Panc1 (cell line): ENCODE results near the gene GANC. TPM values are rescaled to one million over a fixed set of nuclear protein-coding genes. Genes with fewer than 3 reads are reported as not detected.

Source experiments
- ATAC-seq: fragments of 200-7000 bp; cut with Tn5 transposase; 2 replicates; pipeline ENCODE4 v1.9.1; 2020; ENCODE audit warnings: mild to moderate bottlenecking, moderate library complexity
- BruUV-seq: library from RNA; stranded (reverse); fragments of 400-500 nt; replicated peaks from 2 replicates; lab custom pipeline; 2021; lab: Mats Ljungman, UMichigan
- CTCF ChIA-PET: fragments of 300-600 bp; sonication (Branson Sonifier 250); formaldehyde crosslinking; loops from one replicate; lab custom pipeline; 2022; ENCODE audit warnings: antibody characterized with exemption; lab: Charles Lee
- POLR2A ChIA-PET: fragments of 300-600 bp; sonication (Branson Sonifier 250); formaldehyde crosslinking; loops from one replicate; lab custom pipeline; 2022; ENCODE audit warnings: antibody characterized with exemption; lab: Charles Lee
- DNase-seq: peaks from one replicate; pipeline ENCODE4 v3.0.0-alpha.2; 2010; ENCODE audit warnings: low read depth, low spot score
- H3K27ac ChIP-seq: 2 replicates; pipeline ENCODE4 v1.5.1; 2011; ENCODE audit warnings: mild to moderate bottlenecking, low read length, inconsistent platforms
- H3K27me3 ChIP-seq: fragments of 200-500 bp; sonication (Bioruptor generic); 2 replicates; pipeline ENCODE4 v1.6.0; 2014; ENCODE audit warnings: low read length, inconsistent platforms; ENCODE audit not compliant: control insufficient read depth, insufficient read depth
- H3K36me3 ChIP-seq: fragments of 200-500 bp; sonication (Bioruptor generic); 2 replicates; pipeline ENCODE4 v1.5.1; 2014; ENCODE audit warnings: inconsistent platforms, mild to moderate bottlenecking, low read length, moderate library complexity; ENCODE audit not compliant: control insufficient read depth, insufficient read depth
- H3K4me1 ChIP-seq: 2 replicates; pipeline ENCODE4 v1.5.1; 2011; ENCODE audit warnings: inconsistent platforms, mild to moderate bottlenecking, low read length, moderate library complexity; ENCODE audit not compliant: control insufficient read depth, insufficient read depth
- H3K4me3 ChIP-seq, 2 experiments: 2 replicates each; pipeline ENCODE4 v1.5.1; 2011 to 2012; ENCODE audit warnings: low read depth in 2 of 2, low read length in 2 of 2, mild to moderate bottlenecking in 2 of 2, inconsistent platforms in 1 of 2, moderate library complexity in 1 of 2
- H3K9me3 ChIP-seq: fragments of 200-500 bp; sonication (Bioruptor generic); 2 replicates; pipeline ENCODE4 v1.5.1; 2014; ENCODE audit warnings: low read depth, mild to moderate bottlenecking, inconsistent platforms, low read length, moderate library complexity; ENCODE audit not compliant: control insufficient read depth, insufficient read depth
- CTCF ChIP-seq: fragments of 450-650 bp; IDR thresholded peaks from 2 replicates; pipeline ENCODE4 v1.5.1; 2017; ENCODE audit warnings: mild to moderate bottlenecking
- POLR2AphosphoS5 ChIP-seq: IDR thresholded peaks from 2 replicates; pipeline ENCODE4 v1.6.1; 2012; ENCODE audit warnings: mild to moderate bottlenecking, low read depth, low read length, moderate library complexity
- REST ChIP-seq, 2 experiments: IDR thresholded peaks; 2 replicates each; pipeline ENCODE4 v1.6.1; 2011 to 2012; ENCODE audit warnings: low read depth in 2 of 2, control low read depth in 1 of 2, low read length in 1 of 2, mild to moderate bottlenecking in 1 of 2, moderate library complexity in 1 of 2; ENCODE audit not compliant: insufficient read depth in 1 of 2
- SIN3A ChIP-seq: IDR thresholded peaks from 2 replicates; pipeline ENCODE4 v1.6.1; 2012; ENCODE audit warnings: low read depth, mild to moderate bottlenecking, low read length, moderate library complexity, borderline replicate concordance; ENCODE audit not compliant: insufficient read depth
- TCF7L2 ChIP-seq: IDR thresholded peaks from 2 replicates; pipeline ENCODE4 v1.6.1; 2011; ENCODE audit warnings: mild to moderate bottlenecking, low read depth, low read length, inconsistent platforms
- in situ Hi-C: cut with HindIII; loops from 2 replicates; pipeline ENCODE4 v1.10.0; 2016; ENCODE audit warnings: low sequenced_read_pairs, low pct_unique_long_range_greater_than_20kb
- intact Hi-C: fragments of 100-400 bp; cut with micrococcal nuclease; formaldehyde crosslinking; loops from one replicate; pipeline ENCODE4 v1.10.0; 2022; ENCODE audit not compliant: unreplicated experiment
- total RNA-seq: library from RNA; stranded (reverse); gene quantifications from one replicate; pipeline ENCODE4 v1.2.1, GENCODE V29; 2021; ENCODE audit not compliant: unreplicated experiment

The GANC gene
- total RNA-seq, 1 experiment from 2014 or later: 21.1 TPM

- in situ Hi-C loops: no loop called here
Observed at GRCh38 chr15:42402455-42403205, 129.6 kb downstream of the GANC start.

GRCh38 chr15:42403389-42403788 lies 130.4 kb downstream of the GANC start:
- no peak overlapping the region for H3K4me3 ChIP-seq
- ATAC-seq (no peak), DNase-seq (no peak)
- no peaks in the 10 kb centered on the region for H3K27me3 ChIP-seq
- no peaks in the 10 kb centered on the region for H3K36me3 ChIP-seq
- ChIA-PET CTCF (no interaction called here), POLR2A (no interaction called here)
- no peaks in the 10 kb centered on the region for H3K9me3 ChIP-seq
- TF ChIP-seq POLR2AphosphoS5: no peak
- TF ChIP-seq SIN3A: no peak
- no peak for TF ChIP-seq CTCF
- no peaks in the 10 kb centered on the region for H3K4me1 ChIP-seq
- intact Hi-C loops (no loop called here), in situ Hi-C loops (no loop called here)
- no TSS peak for BruUV-seq
- H3K27ac ChIP-seq: no peak overlapping the region

More at GRCh38 chr15:42402455-42403205, 129.6 kb downstream of the GANC start:
- no peak overlapping the region for H3K4me3 ChIP-seq
- ATAC-seq (no peak), DNase-seq (no peak)
- no peaks in the 10 kb centered on the region for H3K9me3 ChIP-seq
- no peaks in the 10 kb centered on the region for H3K4me1 ChIP-seq
- CTCF ChIA-PET: no interaction called here
- no peaks in the 10 kb centered on the region for H3K27me3 ChIP-seq
- no TSS peak for BruUV-seq
- H3K36me3 ChIP-seq: no peaks in the 10 kb centered on the region
- intact Hi-C loops: no loop called here
- POLR2A ChIA-PET: no interaction called here
- no peak overlapping the region for H3K27ac ChIP-seq
- no peak for TF ChIP-seq CTCF
- no peak for TF ChIP-seq TCF7L2
- no peak for TF ChIP-seq SIN3A
- TF ChIP-seq POLR2AphosphoS5: no peak
- TF ChIP-seq REST (IDR thresholded peaks at IDR 0.05; ENCODE audit: insufficient read depth in 1 of 2, low read depth in 2 of 2, low read length in 1 of 2): no peak
